SK-N-SH treated with all-trans-retinoic acid at 6 μM for 48 hours (cell line): ENCODE data around the gene ANKDD1A.

Experiments
- ATAC-seq: fragments of 200-7000 bp; cut with Tn5 transposase; 3 replicates; pipeline ENCODE4 v1.9.1; 2020; ENCODE audit warnings: mild to moderate bottlenecking, moderate library complexity
- ARNTL ChIP-seq: fragments of 450-650 bp; formaldehyde crosslinking; IDR thresholded peaks from 2 replicates; pipeline ENCODE4 v1.5.0; 2020; ENCODE audit warnings: low read depth, mild to moderate bottlenecking, moderate library complexity, borderline replicate concordance
- BACH2 ChIP-seq: fragments of 250-450 bp; sonication (Bioruptor Pico); IDR thresholded peaks from 2 replicates; pipeline ENCODE4 v1.9.0; 2021; ENCODE audit warnings: mild to moderate bottlenecking, borderline replicate concordance
- CSDC2 ChIP-seq: fragments of 250-450 bp; sonication (Bioruptor Pico); IDR thresholded peaks from 2 replicates; pipeline ENCODE4 v1.5.0; 2020; ENCODE audit warnings: mild to moderate bottlenecking, moderate library complexity
- ISL1 ChIP-seq: fragments of 250-450 bp; sonication (Bioruptor Pico); IDR thresholded peaks from 2 replicates; pipeline ENCODE4 v2.1.2; 2022; ENCODE audit warnings: mild to moderate bottlenecking, moderate library complexity
- PPARA ChIP-seq: fragments of 250-450 bp; sonication (Bioruptor Pico); IDR thresholded peaks from 2 replicates; pipeline ENCODE4 v1.5.0; 2020; ENCODE audit warnings: mild to moderate bottlenecking, borderline replicate concordance
- RARB ChIP-seq: fragments of 250-450 bp; sonication (Bioruptor Pico); IDR thresholded peaks from 2 replicates; pipeline ENCODE4 v1.8.0; 2021; ENCODE audit warnings: mild to moderate bottlenecking, moderate library complexity
- SNAI2 ChIP-seq: fragments of 250-450 bp; sonication (Bioruptor Pico); IDR thresholded peaks from 2 replicates; pipeline ENCODE4 v1.5.0; 2020; ENCODE audit warnings: mild to moderate bottlenecking, moderate library complexity
- TOX ChIP-seq: fragments of 250-450 bp; sonication (Bioruptor Pico); IDR thresholded peaks from 2 replicates; pipeline ENCODE4 v1.8.0; 2021; ENCODE audit warnings: mild to moderate bottlenecking, moderate library complexity, borderline replicate concordance
- ZC3H10 ChIP-seq: fragments of 250-450 bp; sonication (Bioruptor Pico); IDR thresholded peaks from 2 replicates; pipeline ENCODE4 v1.5.1; 2021; ENCODE audit warnings: mild to moderate bottlenecking, moderate library complexity
- ZFP30 ChIP-seq: fragments of 450-650 bp; formaldehyde crosslinking; IDR thresholded peaks from 2 replicates; pipeline ENCODE4 v1.5.0; 2022; ENCODE audit warnings: mild to moderate bottlenecking, moderate library complexity
- ZNF565 ChIP-seq: fragments of 450-650 bp; formaldehyde crosslinking; conservative IDR thresholded peaks from 2 replicates; pipeline ENCODE4 v1.5.0; 2020; ENCODE audit warnings: low read depth, mild to moderate bottlenecking, moderate library complexity
- ZNF70 ChIP-seq: fragments of 450-650 bp; formaldehyde crosslinking; IDR thresholded peaks from 2 replicates; pipeline ENCODE4 v1.5.0; 2020; ENCODE audit warnings: mild to moderate bottlenecking, moderate library complexity
- ZNF8 ChIP-seq: fragments of 450-650 bp; formaldehyde crosslinking; IDR thresholded peaks from 2 replicates; pipeline ENCODE4 v1.5.0; 2020; ENCODE audit warnings: mild to moderate bottlenecking, moderate library complexity
- TF ChIP-seq, protein P1 (sequence below): fragments of 250-450 bp; sonication (Bioruptor Pico); IDR thresholded peaks from 2 replicates; pipeline ENCODE4 v1.5.1; 2020; ENCODE audit warnings: low read depth, mild to moderate bottlenecking, moderate library complexity
- TF ChIP-seq, protein P2 (sequence below): fragments of 250-450 bp; sonication (Bioruptor Pico); IDR thresholded peaks from 2 replicates; pipeline ENCODE4 v1.8.0; 2020; ENCODE audit warnings: mild to moderate bottlenecking, moderate library complexity, borderline replicate concordance
- TF ChIP-seq, protein P3 (sequence below): fragments of 250-450 bp; sonication (Bioruptor Pico); IDR thresholded peaks from 2 replicates; pipeline ENCODE4 v1.5.0; 2020; ENCODE audit warnings: mild to moderate bottlenecking, moderate library complexity
- TF ChIP-seq, protein P4 (sequence below): fragments of 250-450 bp; sonication (Bioruptor Pico); IDR thresholded peaks from 2 replicates; pipeline ENCODE4 v1.8.0; 2021; ENCODE audit warnings: low read depth, mild to moderate bottlenecking, moderate library complexity, borderline replicate concordance
- TF ChIP-seq, protein P5 (sequence below): fragments of 250-450 bp; sonication (Bioruptor Pico); IDR thresholded peaks from 2 replicates; pipeline ENCODE4 v1.5.1; 2021; ENCODE audit warnings: mild to moderate bottlenecking, moderate library complexity

Gene ANKDD1A

DNA sequence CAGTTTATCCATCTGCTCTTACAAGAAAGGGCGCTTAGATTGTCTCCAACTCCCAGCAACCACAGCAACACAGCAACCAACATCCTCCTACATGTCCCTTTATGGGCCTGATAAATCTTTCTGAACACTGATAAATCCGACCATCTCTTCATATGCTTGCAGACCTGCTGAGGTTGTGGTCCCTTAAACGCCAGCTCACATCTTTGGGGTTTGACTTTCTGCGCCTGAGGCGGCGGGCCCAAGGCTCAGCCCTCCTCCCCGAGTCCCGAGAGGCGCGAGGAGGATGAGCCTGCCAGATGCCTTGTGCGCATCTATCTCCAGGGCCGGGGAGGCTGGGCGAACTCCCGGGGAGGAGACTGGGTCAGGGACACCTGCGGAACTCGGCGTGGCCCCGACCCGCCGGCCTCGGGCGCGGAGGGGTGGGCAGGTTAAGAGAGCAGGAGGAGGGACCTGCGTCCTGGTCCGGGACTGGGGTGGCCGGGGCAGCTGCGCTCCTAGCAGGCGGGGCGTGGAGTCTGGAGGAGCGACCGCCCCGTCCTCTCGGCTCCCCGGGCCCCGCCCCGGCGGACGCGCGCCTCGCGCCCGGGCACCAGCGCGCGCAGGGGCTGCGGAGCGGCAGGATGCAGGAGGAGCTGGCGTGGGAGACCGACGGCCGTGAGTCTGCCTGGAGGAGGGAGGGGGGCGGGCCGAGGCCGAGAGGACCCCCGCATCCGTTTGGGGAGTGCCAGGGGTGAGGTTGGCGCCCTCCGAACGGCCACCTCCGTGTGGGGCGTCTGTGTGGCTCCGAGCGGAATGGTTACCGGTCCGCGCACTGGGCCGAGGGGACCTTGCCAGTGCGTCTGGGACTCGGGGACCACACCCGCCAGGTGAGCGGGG is at the start of gene ANKDD1A:
ANKDD1A (plus strand) TSS at position 592 of the 876 bp plus-strand sequence; CDS start at position 621, 29 bp downstream.
- ATAC-seq, result peak; percentile 97
- TF ChIP-seq ZC3H10 (no peak), PPARA (CRISPR knock-in tag) (no peak), ZNF8 (CRISPR knock-in tag) (no peak), TOX (CRISPR knock-in tag) (no peak), ISL1 (no peak), ARNTL (CRISPR knock-in tag) (no peak)
- TF ChIP-seq, protein P1, sequence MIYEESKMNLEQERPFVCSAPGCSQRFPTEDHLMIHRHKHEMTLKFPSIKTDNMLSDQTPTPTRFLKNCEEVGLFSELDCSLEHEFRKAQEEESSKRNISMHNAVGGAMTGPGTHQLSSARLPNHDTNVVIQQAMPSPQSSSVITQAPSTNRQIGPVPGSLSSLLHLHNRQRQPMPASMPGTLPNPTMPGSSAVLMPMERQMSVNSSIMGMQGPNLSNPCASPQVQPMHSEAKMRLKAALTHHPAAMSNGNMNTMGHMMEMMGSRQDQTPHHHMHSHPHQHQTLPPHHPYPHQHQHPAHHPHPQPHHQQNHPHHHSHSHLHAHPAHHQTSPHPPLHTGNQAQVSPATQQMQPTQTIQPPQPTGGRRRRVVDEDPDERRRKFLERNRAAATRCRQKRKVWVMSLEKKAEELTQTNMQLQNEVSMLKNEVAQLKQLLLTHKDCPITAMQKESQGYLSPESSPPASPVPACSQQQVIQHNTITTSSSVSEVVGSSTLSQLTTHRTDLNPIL (CRISPR knock-in tag), result no peak

DNA sequence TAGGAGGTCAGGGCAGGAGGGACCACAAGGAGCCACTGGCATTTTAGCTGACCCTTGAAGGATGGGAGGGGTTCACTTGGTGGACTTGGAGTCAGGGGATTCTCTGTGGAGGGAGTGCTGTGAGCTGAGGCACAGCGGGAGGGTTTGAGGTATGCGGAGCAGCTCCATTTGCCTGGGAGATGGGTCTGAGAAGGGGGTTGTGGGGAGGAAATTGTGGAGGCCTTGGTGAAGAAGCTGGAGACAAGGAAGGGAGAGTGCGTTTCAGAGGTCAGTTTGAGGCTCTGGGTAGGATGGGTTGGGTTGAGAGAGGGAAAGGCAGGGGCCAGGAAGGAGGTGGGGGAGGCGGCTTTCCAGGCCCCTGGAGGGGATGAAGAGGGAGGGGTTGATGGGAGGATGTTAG is 49.7 kb upstream of the ANKDD1A start:
- no peak for ATAC-seq
- TF ChIP-seq ZNF70 (CRISPR knock-in tag) (no peak), BACH2 (CRISPR knock-in tag) (no peak), ARNTL (CRISPR knock-in tag) (no peak), ZNF565 (CRISPR knock-in tag) (no peak), ZNF8 (CRISPR knock-in tag) (no peak), SNAI2 (no peak)
- TF ChIP-seq, protein P2, sequence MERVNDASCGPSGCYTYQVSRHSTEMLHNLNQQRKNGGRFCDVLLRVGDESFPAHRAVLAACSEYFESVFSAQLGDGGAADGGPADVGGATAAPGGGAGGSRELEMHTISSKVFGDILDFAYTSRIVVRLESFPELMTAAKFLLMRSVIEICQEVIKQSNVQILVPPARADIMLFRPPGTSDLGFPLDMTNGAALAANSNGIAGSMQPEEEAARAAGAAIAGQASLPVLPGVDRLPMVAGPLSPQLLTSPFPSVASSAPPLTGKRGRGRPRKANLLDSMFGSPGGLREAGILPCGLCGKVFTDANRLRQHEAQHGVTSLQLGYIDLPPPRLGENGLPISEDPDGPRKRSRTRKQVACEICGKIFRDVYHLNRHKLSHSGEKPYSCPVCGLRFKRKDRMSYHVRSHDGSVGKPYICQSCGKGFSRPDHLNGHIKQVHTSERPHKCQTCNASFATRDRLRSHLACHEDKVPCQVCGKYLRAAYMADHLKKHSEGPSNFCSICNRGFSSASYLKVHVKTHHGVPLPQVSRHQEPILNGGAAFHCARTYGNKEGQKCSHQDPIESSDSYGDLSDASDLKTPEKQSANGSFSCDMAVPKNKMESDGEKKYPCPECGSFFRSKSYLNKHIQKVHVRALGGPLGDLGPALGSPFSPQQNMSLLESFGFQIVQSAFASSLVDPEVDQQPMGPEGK, result no peak
- TF ChIP-seq, protein P3, sequence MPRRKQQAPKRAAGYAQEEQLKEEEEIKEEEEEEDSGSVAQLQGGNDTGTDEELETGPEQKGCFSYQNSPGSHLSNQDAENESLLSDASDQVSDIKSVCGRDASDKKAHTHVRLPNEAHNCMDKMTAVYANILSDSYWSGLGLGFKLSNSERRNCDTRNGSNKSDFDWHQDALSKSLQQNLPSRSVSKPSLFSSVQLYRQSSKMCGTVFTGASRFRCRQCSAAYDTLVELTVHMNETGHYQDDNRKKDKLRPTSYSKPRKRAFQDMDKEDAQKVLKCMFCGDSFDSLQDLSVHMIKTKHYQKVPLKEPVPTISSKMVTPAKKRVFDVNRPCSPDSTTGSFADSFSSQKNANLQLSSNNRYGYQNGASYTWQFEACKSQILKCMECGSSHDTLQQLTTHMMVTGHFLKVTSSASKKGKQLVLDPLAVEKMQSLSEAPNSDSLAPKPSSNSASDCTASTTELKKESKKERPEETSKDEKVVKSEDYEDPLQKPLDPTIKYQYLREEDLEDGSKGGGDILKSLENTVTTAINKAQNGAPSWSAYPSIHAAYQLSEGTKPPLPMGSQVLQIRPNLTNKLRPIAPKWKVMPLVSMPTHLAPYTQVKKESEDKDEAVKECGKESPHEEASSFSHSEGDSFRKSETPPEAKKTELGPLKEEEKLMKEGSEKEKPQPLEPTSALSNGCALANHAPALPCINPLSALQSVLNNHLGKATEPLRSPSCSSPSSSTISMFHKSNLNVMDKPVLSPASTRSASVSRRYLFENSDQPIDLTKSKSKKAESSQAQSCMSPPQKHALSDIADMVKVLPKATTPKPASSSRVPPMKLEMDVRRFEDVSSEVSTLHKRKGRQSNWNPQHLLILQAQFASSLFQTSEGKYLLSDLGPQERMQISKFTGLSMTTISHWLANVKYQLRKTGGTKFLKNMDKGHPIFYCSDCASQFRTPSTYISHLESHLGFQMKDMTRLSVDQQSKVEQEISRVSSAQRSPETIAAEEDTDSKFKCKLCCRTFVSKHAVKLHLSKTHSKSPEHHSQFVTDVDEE (CRISPR knock-in tag), result no peak
- TF ChIP-seq, protein P4, sequence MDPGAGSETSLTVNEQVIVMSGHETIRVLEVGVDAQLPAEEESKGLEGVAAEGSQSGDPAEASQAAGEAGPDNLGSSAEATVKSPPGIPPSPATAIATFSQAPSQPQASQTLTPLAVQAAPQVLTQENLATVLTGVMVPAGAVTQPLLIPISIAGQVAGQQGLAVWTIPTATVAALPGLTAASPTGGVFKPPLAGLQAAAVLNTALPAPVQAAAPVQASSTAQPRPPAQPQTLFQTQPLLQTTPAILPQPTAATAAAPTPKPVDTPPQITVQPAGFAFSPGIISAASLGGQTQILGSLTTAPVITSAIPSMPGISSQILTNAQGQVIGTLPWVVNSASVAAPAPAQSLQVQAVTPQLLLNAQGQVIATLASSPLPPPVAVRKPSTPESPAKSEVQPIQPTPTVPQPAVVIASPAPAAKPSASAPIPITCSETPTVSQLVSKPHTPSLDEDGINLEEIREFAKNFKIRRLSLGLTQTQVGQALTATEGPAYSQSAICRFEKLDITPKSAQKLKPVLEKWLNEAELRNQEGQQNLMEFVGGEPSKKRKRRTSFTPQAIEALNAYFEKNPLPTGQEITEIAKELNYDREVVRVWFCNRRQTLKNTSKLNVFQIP (CRISPR knock-in tag), result no peak

DNA sequence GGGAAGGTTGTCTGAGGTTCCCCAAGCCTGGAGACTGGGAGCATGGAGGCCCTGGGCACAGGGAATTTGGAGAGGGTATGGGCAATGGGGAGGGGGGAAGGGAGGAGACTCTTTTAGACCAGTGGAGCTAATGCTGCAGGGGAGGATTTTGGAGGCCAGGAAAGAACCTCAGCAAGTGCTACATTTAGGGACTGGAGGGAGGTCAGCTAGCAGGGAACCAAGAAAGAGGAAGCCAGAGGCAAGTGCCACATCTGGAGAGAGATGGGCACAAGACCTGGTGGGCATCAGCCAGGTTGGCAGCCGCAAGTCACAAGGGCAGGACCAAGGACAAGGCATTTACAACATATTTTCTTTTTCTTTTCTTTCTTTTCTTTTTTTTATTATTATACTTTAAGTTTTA is 49.3 kb upstream of the ANKDD1A start:
- TF ChIP-seq RARB (CRISPR knock-in tag), result no peak
- TF ChIP-seq PPARA (CRISPR knock-in tag), result no peak
- TF ChIP-seq, all 23 proteins: peak for 0
- no peak for ATAC-seq

DNA sequence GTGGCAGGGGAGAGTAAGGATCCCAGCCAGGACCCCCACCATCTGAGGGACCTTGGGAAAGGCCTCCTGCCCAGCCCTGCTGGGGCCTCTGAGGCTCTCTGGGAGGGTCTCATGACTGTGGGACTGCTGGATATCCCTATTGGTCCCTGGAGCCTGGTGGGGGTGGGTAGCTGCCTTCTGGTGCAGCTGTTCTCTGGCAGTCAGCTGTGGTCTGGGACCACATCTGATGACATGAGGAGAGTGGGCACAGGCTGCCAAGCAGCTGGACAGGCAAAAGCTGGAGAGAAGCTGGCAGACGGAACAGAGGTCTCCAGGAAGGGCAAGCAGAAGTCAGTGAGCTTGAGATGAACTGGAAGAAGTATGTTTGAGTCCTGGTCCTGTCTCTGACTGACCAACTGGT is 47.6 kb upstream of the ANKDD1A start:
- TF ChIP-seq ARNTL (CRISPR knock-in tag), result no peak
- TF ChIP-seq ZNF70 (CRISPR knock-in tag), result no peak
- TF ChIP-seq CSDC2 (CRISPR knock-in tag), result no peak
- TF ChIP-seq SNAI2, result no peak
- no peak for TF ChIP-seq ZFP30 (CRISPR knock-in tag)
- TF ChIP-seq, protein P5, sequence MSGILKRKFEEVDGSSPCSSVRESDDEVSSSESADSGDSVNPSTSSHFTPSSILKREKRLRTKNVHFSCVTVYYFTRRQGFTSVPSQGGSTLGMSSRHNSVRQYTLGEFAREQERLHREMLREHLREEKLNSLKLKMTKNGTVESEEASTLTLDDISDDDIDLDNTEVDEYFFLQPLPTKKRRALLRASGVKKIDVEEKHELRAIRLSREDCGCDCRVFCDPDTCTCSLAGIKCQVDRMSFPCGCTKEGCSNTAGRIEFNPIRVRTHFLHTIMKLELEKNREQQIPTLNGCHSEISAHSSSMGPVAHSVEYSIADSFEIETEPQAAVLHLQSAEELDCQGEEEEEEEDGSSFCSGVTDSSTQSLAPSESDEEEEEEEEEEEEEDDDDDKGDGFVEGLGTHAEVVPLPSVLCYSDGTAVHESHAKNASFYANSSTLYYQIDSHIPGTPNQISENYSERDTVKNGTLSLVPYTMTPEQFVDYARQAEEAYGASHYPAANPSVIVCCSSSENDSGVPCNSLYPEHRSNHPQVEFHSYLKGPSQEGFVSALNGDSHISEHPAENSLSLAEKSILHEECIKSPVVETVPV (CRISPR knock-in tag), result no peak
- no peak for TF ChIP-seq RARB (CRISPR knock-in tag)
- TF ChIP-seq BACH2 (CRISPR knock-in tag), result no peak
- TF ChIP-seq, all 23 proteins: peak for 0

More for the DNA sequence above, 47.6 kb upstream of the ANKDD1A start:
- ATAC-seq, result no peak
